ENCODE measurements around the gene PALLD.

PALLD gene

GRCh38 chr4:168755598-168756477, 259.0 kb downstream of the PALLD start:
- no peak overlapping the region for H3K9ac ChIP-seq (ENCODE audit: low read length)
- H4K20me1 ChIP-seq (ENCODE audit: insufficient read depth, low read length), result no peaks in the 10 kb centered on the region
- H3F3A ChIP-seq (ENCODE audit: insufficient read depth, low read length), result no peaks in the 10 kb centered on the region
- no peaks in the 10 kb centered on the region for H3K27me3 ChIP-seq (replicated peaks; ENCODE audit: insufficient read depth, low read length)
- H3K4me2 ChIP-seq (ENCODE audit: low read depth, low read length), result no peak overlapping the region
- no peak for DNase-seq
- no peaks in the 10 kb centered on the region for H3K9me3 ChIP-seq (replicated peaks; ENCODE audit: insufficient read depth, low read length)
- no peaks in the 10 kb centered on the region for H3K79me2 ChIP-seq (ENCODE audit: low read length)
- TF ChIP-seq CTCF (IDR thresholded peaks at IDR 0.05; ENCODE audit: low read length) (no peak), EZH2phosphoT487 (IDR thresholded peaks at IDR 0.05; ENCODE audit: low read length) (no peak), EZH2 (optimal IDR thresholded peaks at IDR 0.05; ENCODE audit: low read depth, low read length) (no peak)
- H3K4me3 ChIP-seq (ENCODE audit: low read length), result no peak overlapping the region
- no peaks in the 10 kb centered on the region for H3K4me1 ChIP-seq (ENCODE audit: low read length)
- H2AFZ ChIP-seq (ENCODE audit: low read length), result no peak overlapping the region
- H3K9me2 ChIP-seq (replicated peaks; ENCODE audit: insufficient read depth, low read length), result no peaks in the 10 kb centered on the region
- H3K36me3 ChIP-seq (replicated peaks; ENCODE audit: insufficient read depth, low read length), result no peaks in the 10 kb centered on the region
- no peak overlapping the region for H3K27ac ChIP-seq (ENCODE audit: low read length)

GRCh38 chr4:168757500-168757899, 260.6 kb downstream of the PALLD start:
- no peaks in the 10 kb centered on the region for H3K4me1 ChIP-seq (ENCODE audit: low read length)
- H2AFZ ChIP-seq (ENCODE audit: low read length), result no peak overlapping the region
- H3K9ac ChIP-seq (ENCODE audit: low read length), result no peak overlapping the region
- no peaks in the 10 kb centered on the region for H3K79me2 ChIP-seq (ENCODE audit: low read length)
- H3F3A ChIP-seq (ENCODE audit: insufficient read depth, low read length), result no peaks in the 10 kb centered on the region
- H3K4me2 ChIP-seq (ENCODE audit: low read depth, low read length), result no peak overlapping the region
- no peaks in the 10 kb centered on the region for H3K9me2 ChIP-seq (replicated peaks; ENCODE audit: insufficient read depth, low read length)
- H3K4me3 ChIP-seq (ENCODE audit: low read length), result no peak overlapping the region
- no peak overlapping the region for H3K27ac ChIP-seq (ENCODE audit: low read length)
- no peak for DNase-seq
- H4K20me1 ChIP-seq (ENCODE audit: insufficient read depth, low read length), result no peaks in the 10 kb centered on the region
- no peaks in the 10 kb centered on the region for H3K27me3 ChIP-seq (replicated peaks; ENCODE audit: insufficient read depth, low read length)
- H3K9me3 ChIP-seq (replicated peaks; ENCODE audit: insufficient read depth, low read length), result no peaks in the 10 kb centered on the region
- TF ChIP-seq EZH2phosphoT487 (IDR thresholded peaks at IDR 0.05; ENCODE audit: low read length) (no peak), CTCF (IDR thresholded peaks at IDR 0.05; ENCODE audit: low read length) (no peak), EZH2 (optimal IDR thresholded peaks at IDR 0.05; ENCODE audit: low read depth, low read length) (no peak)
- H3K36me3 ChIP-seq (replicated peaks; ENCODE audit: insufficient read depth, low read length), result no peaks in the 10 kb centered on the region

GRCh38 chr4:168758351-168758876, 261.6 kb downstream of the PALLD start:
- Histone ChIP-seq H3K27me3 (replicated peaks; ENCODE audit: insufficient read depth, low read length) (no peaks in the 10 kb centered on the region), H3K9ac (ENCODE audit: low read length) (no peak overlapping the region), H3K4me2 (ENCODE audit: low read depth, low read length) (no peak overlapping the region), H3K9me3 (replicated peaks; ENCODE audit: insufficient read depth, low read length) (no peaks in the 10 kb centered on the region), H3K27ac (ENCODE audit: low read length) (no peak overlapping the region), H3K4me1 (ENCODE audit: low read length) (no peaks in the 10 kb centered on the region), H3F3A (ENCODE audit: insufficient read depth, low read length) (no peaks in the 10 kb centered on the region), H4K20me1 (ENCODE audit: insufficient read depth, low read length) (no peaks in the 10 kb centered on the region), H3K79me2 (ENCODE audit: low read length) (no peaks in the 10 kb centered on the region), H2AFZ (ENCODE audit: low read length) (no peak overlapping the region), H3K4me3 (ENCODE audit: low read length) (no peak overlapping the region), H3K36me3 (replicated peaks; ENCODE audit: insufficient read depth, low read length) (no peaks in the 10 kb centered on the region), H3K9me2 (replicated peaks; ENCODE audit: insufficient read depth, low read length) (no peaks in the 10 kb centered on the region)
- no peak for DNase-seq
- TF ChIP-seq EZH2phosphoT487 (IDR thresholded peaks at IDR 0.05; ENCODE audit: low read length) (no peak), CTCF (IDR thresholded peaks at IDR 0.05; ENCODE audit: low read length) (no peak), EZH2 (optimal IDR thresholded peaks at IDR 0.05; ENCODE audit: low read depth, low read length) (no peak)
